Measurements from ENCODE around the gene USP6NL. TPM values are rescaled to one million over a fixed set of nuclear protein-coding genes. Genes with fewer than 3 reads are reported as not detected.
"Not testable (repeated sequence)": the region's sequence is repeated elsewhere in the genome, so short reads cannot be mapped to it uniquely, and the experiment has no call there.

The USP6NL gene
- polyA plus RNA-seq, 1 donor (not counting 4 experiments of a cell fraction or from before 2014, with no cell fraction given) = 8.7 TPM

DNA sequence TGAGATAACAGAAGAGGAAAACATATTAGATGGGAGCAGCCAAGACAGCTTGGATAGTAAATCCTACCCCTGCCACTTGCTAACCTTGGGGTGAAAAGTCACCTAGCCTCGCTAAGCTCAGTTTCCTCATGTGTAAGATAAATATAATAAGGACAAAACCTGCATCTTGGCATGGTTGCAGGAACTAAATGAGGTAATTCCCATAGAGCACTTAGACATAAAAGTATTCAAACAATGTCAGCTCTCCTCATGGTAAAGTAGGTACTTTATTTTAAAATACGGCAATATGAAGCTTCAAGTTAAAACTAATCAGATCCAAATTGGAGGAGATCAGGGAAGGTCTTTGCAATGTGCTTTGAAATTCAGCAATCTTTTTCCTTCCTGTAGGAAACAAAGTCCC lies 113.1 kb downstream of the USP6NL start:
- H3K27me3 ChIP-seq (ENCODE audit: control insufficient read depth, extremely low read depth, insufficient read depth, low read length) = no peaks in the 10 kb centered on the region
- no peak for DNase-seq (ENCODE audit: low read depth, low spot score)
- TF ChIP-seq EZH2 (IDR thresholded peaks at IDR 0.05; ENCODE audit: low read length) = no peak
- TF ChIP-seq CTCF (optimal IDR thresholded peaks at IDR 0.05 in 1 of 3, IDR thresholded peaks at IDR 0.05 in 1 of 3, conservative IDR thresholded peaks at IDR 0.05 in 1 of 3; ENCODE audit: extremely low read depth in 1 of 3, insufficient read depth in 2 of 3, low read length in 3 of 3) = no peak
- H4K20me1 ChIP-seq (ENCODE audit: control insufficient read depth, extremely low read depth, insufficient read depth, low read length) = no peaks in the 10 kb centered on the region
- no peak overlapping the region for H3K4me2 ChIP-seq (ENCODE audit: control insufficient read depth, extremely low read depth, insufficient read depth, low read depth, low read length)
- H3K9me1 ChIP-seq (ENCODE audit: control insufficient read depth, extremely low read depth, insufficient read depth, low read length) = no peaks in the 10 kb centered on the region
- H3K36me3 ChIP-seq (ENCODE audit: control insufficient read depth in 2 of 2, extremely low read depth in 1 of 2, insufficient read depth in 2 of 2, low read length in 2 of 2) = peaks cover 1 to 3% of the 10 kb centered on the region in 2 experiments
- no peak overlapping the region for H2AFZ ChIP-seq (ENCODE audit: control insufficient read depth, low read length)
- dilution Hi-C loops (cut with MboI; ENCODE audit: extremely low pct_ligation_motif_present, low sequenced_read_pairs) = no loop called here
- H3K27ac ChIP-seq (ENCODE audit: control insufficient read depth, insufficient read depth, low read length) = no peak overlapping the region
- H3K4me3 ChIP-seq (ENCODE audit: control insufficient read depth in 2 of 3, extremely low read depth in 1 of 3, insufficient read depth in 2 of 3, low read depth in 1 of 3, low read length in 3 of 3) = no peak overlapping the region
- no peak for FAIRE-seq
- no peaks in the 10 kb centered on the region for H3K9me3 ChIP-seq (ENCODE audit: control insufficient read depth, low read depth, low read length)
- H3K79me2 ChIP-seq (ENCODE audit: control insufficient read depth, insufficient read depth, low read length) = no peaks in the 10 kb centered on the region
- H3K9ac ChIP-seq (ENCODE audit: control insufficient read depth, extremely low read depth, insufficient read depth, low read length) = no peak overlapping the region
- H3K4me1 ChIP-seq (ENCODE audit: control insufficient read depth, extremely low read depth, insufficient read depth, low read length) = no peaks in the 10 kb centered on the region

GRCh38 chr10:11494923-11495322 lies 116.5 kb downstream of the USP6NL start:
- H3K4me2 ChIP-seq (ENCODE audit: control insufficient read depth, extremely low read depth, insufficient read depth, low read depth, low read length); H2AFZ ChIP-seq (ENCODE audit: control insufficient read depth, low read length); H3K36me3 ChIP-seq (ENCODE audit: control insufficient read depth in 2 of 2, extremely low read depth in 1 of 2, insufficient read depth in 2 of 2, low read length in 2 of 2); H3K9me1 ChIP-seq (ENCODE audit: control insufficient read depth, extremely low read depth, insufficient read depth, low read length); H3K27ac ChIP-seq (ENCODE audit: control insufficient read depth, insufficient read depth, low read length); FAIRE-seq; H3K79me2 ChIP-seq (ENCODE audit: control insufficient read depth, insufficient read depth, low read length); H3K4me1 ChIP-seq (ENCODE audit: control insufficient read depth, extremely low read depth, insufficient read depth, low read length); dilution Hi-C loops (cut with MboI; ENCODE audit: extremely low pct_ligation_motif_present, low sequenced_read_pairs); H3K27me3 ChIP-seq (ENCODE audit: control insufficient read depth, extremely low read depth, insufficient read depth, low read length); H3K9me3 ChIP-seq (ENCODE audit: control insufficient read depth, low read depth, low read length); H3K4me3 ChIP-seq (ENCODE audit: control insufficient read depth in 2 of 3, extremely low read depth in 1 of 3, insufficient read depth in 2 of 3, low read depth in 1 of 3, low read length in 3 of 3); H4K20me1 ChIP-seq (ENCODE audit: control insufficient read depth, extremely low read depth, insufficient read depth, low read length); H3K9ac ChIP-seq (ENCODE audit: control insufficient read depth, extremely low read depth, insufficient read depth, low read length); DNase-seq (ENCODE audit: low read depth, low spot score): not testable (repeated sequence)

GRCh38 chr10:11493646-11494045 lies 117.8 kb downstream of the USP6NL start:
- dilution Hi-C loops (cut with MboI; ENCODE audit: extremely low pct_ligation_motif_present, low sequenced_read_pairs) = no loop called here
- DNase-seq (ENCODE audit: low read depth, low spot score) (no peak), FAIRE-seq (no peak)
- no peak overlapping the region for H3K4me3 ChIP-seq (ENCODE audit: control insufficient read depth in 2 of 3, extremely low read depth in 1 of 3, insufficient read depth in 2 of 3, low read depth in 1 of 3, low read length in 3 of 3)
- TF ChIP-seq CTCF (optimal IDR thresholded peaks at IDR 0.05 in 1 of 3, IDR thresholded peaks at IDR 0.05 in 1 of 3, conservative IDR thresholded peaks at IDR 0.05 in 1 of 3; ENCODE audit: extremely low read depth in 1 of 3, insufficient read depth in 2 of 3, low read length in 3 of 3) (no peak), EZH2 (IDR thresholded peaks at IDR 0.05; ENCODE audit: low read length) (no peak)
- no peak overlapping the region for H2AFZ ChIP-seq (ENCODE audit: control insufficient read depth, low read length)
- H3K27ac ChIP-seq (ENCODE audit: control insufficient read depth, insufficient read depth, low read length) = no peak overlapping the region
- H4K20me1 ChIP-seq (ENCODE audit: control insufficient read depth, extremely low read depth, insufficient read depth, low read length) = no peaks in the 10 kb centered on the region
- no peak overlapping the region for H3K9ac ChIP-seq (ENCODE audit: control insufficient read depth, extremely low read depth, insufficient read depth, low read length)
- H3K9me1 ChIP-seq (ENCODE audit: control insufficient read depth, extremely low read depth, insufficient read depth, low read length) = no peaks in the 10 kb centered on the region
- H3K79me2 ChIP-seq (ENCODE audit: control insufficient read depth, insufficient read depth, low read length) = no peaks in the 10 kb centered on the region
- peaks cover 1 to 3% of the 10 kb centered on the region in 2 experiments for H3K36me3 ChIP-seq (ENCODE audit: control insufficient read depth in 2 of 2, extremely low read depth in 1 of 2, insufficient read depth in 2 of 2, low read length in 2 of 2)
- no peaks in the 10 kb centered on the region for H3K4me1 ChIP-seq (ENCODE audit: control insufficient read depth, extremely low read depth, insufficient read depth, low read length)
- H3K4me2 ChIP-seq (ENCODE audit: control insufficient read depth, extremely low read depth, insufficient read depth, low read depth, low read length) = no peak overlapping the region
- H3K27me3 ChIP-seq (ENCODE audit: control insufficient read depth, extremely low read depth, insufficient read depth, low read length) = no peaks in the 10 kb centered on the region
- no peaks in the 10 kb centered on the region for H3K9me3 ChIP-seq (ENCODE audit: control insufficient read depth, low read depth, low read length)
